IMR-90 (cell line): ENCODE measurements around the gene SRSF7. TPM values are rescaled to one million over a fixed set of nuclear protein-coding genes. Genes with fewer than 3 reads are reported as not detected.

Experiments used
- ATAC-seq: fragments of 200-7000 bp; cut with Tn5 transposase; 2 replicates; pipeline ENCODE4 v1.9.1; 2020; ENCODE audit warnings: low read depth, mild to moderate bottlenecking, moderate library complexity
- BruUV-seq: library from RNA; stranded (reverse); fragments of 400-500 nt; replicated peaks from 2 replicates; lab custom pipeline; 2021; lab: Mats Ljungman, UMichigan
- CTCF ChIA-PET: fragments of 300-600 bp; formaldehyde crosslinking; extraction: SDS; loops from one replicate; lab custom pipeline; 2021; ENCODE audit warnings: antibody characterized with exemption; lab: Yijun Ruan, JAX
- POLR2A ChIA-PET: fragments of 300-600 bp; sonication (Branson Sonifier 250); formaldehyde crosslinking; loops from one replicate; lab custom pipeline; 2022; ENCODE audit warnings: antibody characterized with exemption; ENCODE audit not compliant: unreplicated experiment; lab: Charles Lee
- DNase-seq: peaks from one replicate; pipeline ENCODE4 v3.0.0; 2013
- H2AFZ ChIP-seq: replicated peaks from 2 replicates; pipeline ENCODE3; 2013; ENCODE audit warnings: low read length, mild to moderate bottlenecking; ENCODE audit not compliant: poor library complexity
- H2AK5ac ChIP-seq: 2 replicates; pipeline ENCODE4 v1.6.1; 2013; ENCODE audit warnings: low read depth, low read length, inconsistent platforms
- H2AK9ac ChIP-seq: replicated peaks from 2 replicates; pipeline ENCODE3; 2013; ENCODE audit warnings: mild to moderate bottlenecking, low read depth, low read length, moderate library complexity; ENCODE audit not compliant: poor library complexity
- H2BK120ac ChIP-seq: 2 replicates; pipeline ENCODE4 v1.6.1; 2013; ENCODE audit warnings: low read depth, low read length, inconsistent platforms
- H2BK15ac ChIP-seq: 3 replicates; pipeline ENCODE4 v1.6.1; 2013; ENCODE audit warnings: low read depth, low read length, inconsistent platforms
- H2BK20ac ChIP-seq: 2 replicates; pipeline ENCODE4 v1.6.1; 2013; ENCODE audit warnings: low read depth, mild to moderate bottlenecking, inconsistent platforms, low read length, moderate library complexity
- H2BK5ac ChIP-seq: 2 replicates; pipeline ENCODE4 v1.6.1; 2013; ENCODE audit warnings: mild to moderate bottlenecking, low read depth, low read length, inconsistent platforms; ENCODE audit not compliant: poor library complexity, severe bottlenecking
- H3K14ac ChIP-seq: replicated peaks from 2 replicates; pipeline ENCODE4 v1.6.1; 2013; ENCODE audit warnings: low read depth, low read length, inconsistent platforms
- H3K18ac ChIP-seq: 2 replicates; pipeline ENCODE4 v1.6.1; 2013; ENCODE audit warnings: low read depth, low read length, control low read depth
- H3K23ac ChIP-seq: 2 replicates; pipeline ENCODE4 v1.6.1; 2013; ENCODE audit warnings: low read depth, low read length, inconsistent platforms
- H3K27ac ChIP-seq: 2 replicates; pipeline ENCODE4 v1.5.1; 2013; ENCODE audit warnings: mild to moderate bottlenecking, control low read depth, low read length; ENCODE audit not compliant: insufficient read depth
- H3K27me3 ChIP-seq: 2 replicates; pipeline ENCODE4 v1.6.1; 2013; ENCODE audit warnings: low read length; ENCODE audit not compliant: control insufficient read depth, insufficient read depth
- H3K36me3 ChIP-seq: 2 replicates; pipeline ENCODE4 v1.6.1; 2013; ENCODE audit warnings: low read length, mixed read lengths; ENCODE audit not compliant: control insufficient read depth, insufficient read depth
- H3K4ac ChIP-seq: 2 replicates; pipeline ENCODE4 v1.6.1; 2013; ENCODE audit warnings: low read depth, low read length, inconsistent platforms
- H3K4me1 ChIP-seq: 2 replicates; pipeline ENCODE4 v1.6.1; 2013; ENCODE audit warnings: low read length, mixed read lengths; ENCODE audit not compliant: control insufficient read depth, insufficient read depth
- H3K4me2 ChIP-seq: 2 replicates; pipeline ENCODE4 v1.6.1; 2013; ENCODE audit warnings: low read depth, mild to moderate bottlenecking, control low read depth, low read length, moderate library complexity
- H3K4me3 ChIP-seq: 2 replicates; pipeline ENCODE4 v1.5.1; 2013; ENCODE audit warnings: low read depth, mild to moderate bottlenecking, control low read depth, low read length, moderate library complexity; ENCODE audit not compliant: insufficient read depth
- H3K56ac ChIP-seq: 2 replicates; pipeline ENCODE4 v1.6.1; 2013; ENCODE audit warnings: low read length, inconsistent platforms; ENCODE audit not compliant: insufficient read depth; ENCODE audit errors: extremely low read depth
- H3K79me1 ChIP-seq, 2 experiments: 2 replicates each; pipeline ENCODE4 v1.6.1; 2013; ENCODE audit warnings: low read length in 2 of 2, inconsistent platforms in 1 of 2, low read depth in 1 of 2
- H3K9ac ChIP-seq: 2 replicates; pipeline ENCODE4 v1.6.1; 2013; ENCODE audit warnings: low read depth, low read length, control low read depth
- H3K9me1 ChIP-seq: 2 replicates; pipeline ENCODE4 v1.6.1; 2013; ENCODE audit warnings: low read length, inconsistent platforms; ENCODE audit not compliant: insufficient read depth
- H3K9me3 ChIP-seq: 2 replicates; pipeline ENCODE4 v1.6.1; 2013; ENCODE audit warnings: low read length; ENCODE audit not compliant: control insufficient read depth, insufficient read depth
- H4K20me1 ChIP-seq: 2 replicates; pipeline ENCODE4 v1.6.1; 2013; ENCODE audit warnings: low read length, inconsistent platforms; ENCODE audit not compliant: insufficient read depth
- H4K5ac ChIP-seq: 2 replicates; pipeline ENCODE4 v1.6.1; 2013; ENCODE audit warnings: mild to moderate bottlenecking, low read depth, low read length, control low read depth
- H4K8ac ChIP-seq, 2 experiments: 2 replicates each; pipeline ENCODE4 v1.6.1; 2013; ENCODE audit warnings: low read depth in 2 of 2, low read length in 2 of 2, control low read depth in 1 of 2, inconsistent platforms in 1 of 2
- H4K91ac ChIP-seq: 2 replicates; pipeline ENCODE4 v1.6.1; 2013; ENCODE audit warnings: low read depth, low read length, inconsistent platforms; ENCODE audit not compliant: insufficient read depth
- BHLHE40 ChIP-seq: fragments of 150-350 bp; IDR thresholded peaks from 2 replicates; pipeline ENCODE4 v1.6.1; 2016; ENCODE audit warnings: mild to moderate bottlenecking, low read depth, low read length
- FOS ChIP-seq: fragments of 150-350 bp; IDR thresholded peaks from 2 replicates; pipeline ENCODE4 v1.6.1; 2016; ENCODE audit warnings: low read depth, low read length
- MXI1 ChIP-seq: IDR thresholded peaks from 2 replicates; pipeline ENCODE4 v1.6.1; 2012; ENCODE audit warnings: low read depth, mild to moderate bottlenecking, low read length, moderate library complexity, borderline replicate concordance
- POLR2A ChIP-seq: IDR thresholded peaks from 2 replicates; pipeline ENCODE4 v1.6.1; 2012; ENCODE audit warnings: mild to moderate bottlenecking, low read depth, low read length
- RCOR1 ChIP-seq: IDR thresholded peaks from 2 replicates; pipeline ENCODE4 v1.6.1; 2012; ENCODE audit warnings: mild to moderate bottlenecking, low read length, improper control_type of control experiment; ENCODE audit not compliant: insufficient replicate concordance
- SMC3 ChIP-seq: fragments of 150-350 bp; IDR thresholded peaks from 2 replicates; pipeline ENCODE4 v1.6.1; 2016; ENCODE audit warnings: low read depth, mild to moderate bottlenecking, antibody characterized with exemption, low read length, moderate library complexity
- WGBS, 2 experiments: methylation state at CpG; one replicate each; pipeline versions ENCODE4 v1.1.5 to v1.1.7; 2013; ENCODE audit warnings: missing lambda C conversion rate in 2 of 2; ENCODE audit not compliant: insufficient read length in 1 of 2; ENCODE audit errors: extremely low coverage in 2 of 2; 5-methylcytosine and 5-hydroxymethylcytosine counted together
- dilution Hi-C: fragments of 300-500 bp; cut with HindIII; formaldehyde crosslinking; loops from one replicate; pipeline ENCODE4 v1.14.3; 2018; ENCODE audit warnings: low sequenced_read_pairs; ENCODE audit not compliant: unreplicated experiment
- in situ Hi-C: fragments of 300-500 bp; cut with MboI; formaldehyde crosslinking; loops from 3 replicates; pipeline ENCODE4 v1.14.3; 2019; ENCODE audit warnings: low sequenced_read_pairs, inconsistent platforms, mixed read lengths
- intact Hi-C: fragments of 100-400 bp; cut with micrococcal nuclease; formaldehyde crosslinking; loops from 2 replicates; pipeline ENCODE4 v1.10.0; 2022
- polyA plus RNA-seq, 3 experiments: library from polyadenylated mRNA; depleted of rRNA; stranded (reverse); fragments of >200 nt; gene quantifications; 2 replicates each; pipeline ENCODE4 v1.2.3, GENCODE V29; 2012; ENCODE audit warnings: low replicate concordance in 1 of 3
- total RNA-seq: library from RNA; depleted of rRNA; stranded (reverse); fragments of >200 nt; gene quantifications from 2 replicates; pipeline ENCODE4 v1.2.3, GENCODE V29; 2012
- TF ChIP-seq, protein P1 (sequence below): fragments of 150-350 bp; IDR thresholded peaks from 2 replicates; pipeline ENCODE4 v1.6.1; 2016; ENCODE audit warnings: low read depth, mild to moderate bottlenecking, low read length, moderate library complexity, borderline replicate concordance
- TF ChIP-seq, protein P2 (sequence below): fragments of 150-350 bp; IDR thresholded peaks from 2 replicates; pipeline ENCODE4 v1.6.1; 2017; ENCODE audit warnings: mild to moderate bottlenecking, antibody characterized with exemption, low read length, low read depth

SRSF7 gene
- total and polyA plus RNA-seq, 2 of the 4 experiments (the other 2 are of a cell fraction) = 148 to 191 TPM

DNA sequence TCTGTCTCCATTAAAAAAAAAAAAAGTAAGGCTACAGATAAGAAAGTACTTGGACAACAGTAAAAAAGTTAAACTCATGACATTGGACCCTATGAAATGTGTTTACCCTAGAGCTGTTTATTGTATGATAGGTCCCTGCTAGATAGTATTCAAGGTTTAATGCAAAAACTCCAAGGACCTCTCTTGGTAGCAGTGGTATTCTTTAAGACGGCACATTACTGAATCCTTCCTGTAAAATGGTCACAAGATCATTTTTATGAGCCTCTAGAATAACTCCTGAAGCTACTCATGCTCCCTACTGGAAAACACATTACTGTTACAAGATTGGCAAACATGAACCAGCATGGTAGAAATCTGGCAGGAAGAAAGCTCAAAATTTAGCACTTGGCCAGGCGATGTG lies 46.5 kb downstream of the SRSF7 start:
- Histone ChIP-seq H2BK120ac (peak overlapping the region; percentile 48; the same call in 1 of the 2 replicates), H2BK15ac (peak overlapping the region; percentile 59; the same call in 1 of the 3 replicates), H2BK20ac (peak overlapping the region; percentile 50; the same call in 1 of the 2 replicates), H3K23ac (no peak overlapping the region; the same call in 1 of the 2 replicates), H3K4ac (peak overlapping the region; percentile 11; the same call in 1 of the 2 replicates), H3K56ac (no peak overlapping the region), H3K9me1 (peaks cover 13% of the 10 kb centered on the region), H3K18ac (peak overlapping the region; percentile 74), H3K9me3 (no peaks in the 10 kb centered on the region), H4K91ac (peak overlapping the region; percentile 41; the same call in 1 of the 2 replicates), H2BK5ac (peak overlapping the region; percentile 24), H3K9ac (no peak overlapping the region), H4K5ac (peak overlapping the region; percentile 71), H3K27me3 (no peaks in the 10 kb centered on the region), H3K4me2 (no peak overlapping the region; the same call in 1 of the 2 replicates), H2AFZ (no peak overlapping the region), H3K14ac (0 out of 2 replicates have a peak overlapping the region, but pooled peaks have one; percentile 75), H3K36me3 (no peaks in the 10 kb centered on the region), H4K8ac (no peak overlapping the region; a peak in 2 of 4 replicates), H3K27ac (no peak overlapping the region), H3K4me3 (no peak overlapping the region), H2AK5ac (peak overlapping the region; percentile 81; the same call in 1 of the 2 replicates), H4K20me1 (no peaks in the 10 kb centered on the region), H3K4me1 (peaks cover 19% of the 10 kb centered on the region), H3K79me1 (peaks cover 5 to 28% of the 10 kb centered on the region in 2 experiments), H2AK9ac (no peak overlapping the region)
- ChIA-PET POLR2A (no interaction called here), CTCF (interaction anchor here (0.6 to 0.9 kb wide), 3 partner anchors 9 to 389 kb away, joined by 3 to 6 read pairs (median 4); no protein-coding TSS in a partner anchor)
- no peak for DNase-seq
- in situ Hi-C loops = no loop called here
- dilution Hi-C loops = no loop called here
- WGBS, 2 experiments = no CpG with 5 or more reads among the region's 2 CpGs
- no TSS peak for BruUV-seq
- TF ChIP-seq RCOR1 = no peak
- TF ChIP-seq SMC3 = no peak
- TF ChIP-seq, protein P1, sequence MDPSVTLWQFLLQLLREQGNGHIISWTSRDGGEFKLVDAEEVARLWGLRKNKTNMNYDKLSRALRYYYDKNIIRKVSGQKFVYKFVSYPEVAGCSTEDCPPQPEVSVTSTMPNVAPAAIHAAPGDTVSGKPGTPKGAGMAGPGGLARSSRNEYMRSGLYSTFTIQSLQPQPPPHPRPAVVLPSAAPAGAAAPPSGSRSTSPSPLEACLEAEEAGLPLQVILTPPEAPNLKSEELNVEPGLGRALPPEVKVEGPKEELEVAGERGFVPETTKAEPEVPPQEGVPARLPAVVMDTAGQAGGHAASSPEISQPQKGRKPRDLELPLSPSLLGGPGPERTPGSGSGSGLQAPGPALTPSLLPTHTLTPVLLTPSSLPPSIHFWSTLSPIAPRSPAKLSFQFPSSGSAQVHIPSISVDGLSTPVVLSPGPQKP = no peak
- TF ChIP-seq, protein P2, sequence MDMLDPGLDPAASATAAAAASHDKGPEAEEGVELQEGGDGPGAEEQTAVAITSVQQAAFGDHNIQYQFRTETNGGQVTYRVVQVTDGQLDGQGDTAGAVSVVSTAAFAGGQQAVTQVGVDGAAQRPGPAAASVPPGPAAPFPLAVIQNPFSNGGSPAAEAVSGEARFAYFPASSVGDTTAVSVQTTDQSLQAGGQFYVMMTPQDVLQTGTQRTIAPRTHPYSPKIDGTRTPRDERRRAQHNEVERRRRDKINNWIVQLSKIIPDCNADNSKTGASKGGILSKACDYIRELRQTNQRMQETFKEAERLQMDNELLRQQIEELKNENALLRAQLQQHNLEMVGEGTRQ = no peak
- TF ChIP-seq MXI1 = no peak
- no peak for TF ChIP-seq POLR2A
- TF ChIP-seq FOS = no peak
- TF ChIP-seq BHLHE40 = no peak
- ATAC-seq = no peak; the same call in 1 of the 2 replicates
- intact Hi-C loops = no loop called here
